GM18499 (cell line): ENCODE results near the gene ERC2.

ENCODE experiments used
- ATAC-seq: cut with Tn5 transposase; IDR thresholded peaks from one replicate; pipeline ENCODE4 v1.9.1; 2021; ENCODE audit warnings: moderate number of reproducible peaks; ENCODE audit not compliant: insufficient read depth, unreplicated experiment

The ERC2 gene

GRCh38 chr3:55716044-55716443 is 752.2 kb downstream of the ERC2 start:
- ATAC-seq, result no peak

- no peak for ATAC-seq
These were observed 754.2 kb downstream of the ERC2 start for GRCh38 chr3:55714057-55714456.

GRCh38 chr3:55711646-55712045 is 756.6 kb downstream of the ERC2 start:
- no peak for ATAC-seq

GRCh38 chr3:55709411-55710012 is 758.8 kb downstream of the ERC2 start:
- ATAC-seq, result no peak

GRCh38 chr3:55708921-55709320 is 759.3 kb downstream of the ERC2 start:
- ATAC-seq, result no peak

- no peak for ATAC-seq
These were observed 760.0 kb downstream of the ERC2 start for GRCh38 chr3:55708242-55708641.

GRCh38 chr3:55704521-55704920 is 763.7 kb downstream of the ERC2 start:
- no peak for ATAC-seq

GRCh38 chr3:55702822-55703221 is 765.4 kb downstream of the ERC2 start:
- no peak for ATAC-seq

- no peak for ATAC-seq
These were observed 766.3 kb downstream of the ERC2 start for GRCh38 chr3:55701997-55702396.

- no peak for ATAC-seq
These were observed 769.4 kb downstream of the ERC2 start for GRCh38 chr3:55698831-55699230.

GRCh38 chr3:55697177-55697865 is 770.9 kb downstream of the ERC2 start:
- ATAC-seq, result no peak

- ATAC-seq, result no peak
These were observed 775.2 kb downstream of the ERC2 start for GRCh38 chr3:55692957-55693558.

GRCh38 chr3:55692295-55692956 is 775.8 kb downstream of the ERC2 start:
- ATAC-seq, result no peak

- ATAC-seq, result no peak
These were observed 777.1 kb downstream of the ERC2 start for GRCh38 chr3:55691141-55691540.

GRCh38 chr3:55690726-55691125 is 777.5 kb downstream of the ERC2 start:
- ATAC-seq, result no peak

- no peak for ATAC-seq
These were observed 778.1 kb downstream of the ERC2 start for GRCh38 chr3:55690177-55690576.

GRCh38 chr3:55688154-55688553 is 780.1 kb downstream of the ERC2 start:
- ATAC-seq, result no peak

GRCh38 chr3:55687526-55687925 is 780.7 kb downstream of the ERC2 start:
- ATAC-seq, result no peak

GRCh38 chr3:55686426-55687254 is 781.6 kb downstream of the ERC2 start:
- no peak for ATAC-seq

GRCh38 chr3:55683666-55684270 is 784.5 kb downstream of the ERC2 start:
- ATAC-seq, result no peak
